ENCODE data around the gene ZNF304. TPM values are rescaled to one million over a fixed set of nuclear protein-coding genes. Genes with fewer than 3 reads are reported as not detected.

Gene ZNF304
- polyA plus RNA-seq, 3 donors, result 0.96 to 2.9 (median 1.0) TPM

DNA sequence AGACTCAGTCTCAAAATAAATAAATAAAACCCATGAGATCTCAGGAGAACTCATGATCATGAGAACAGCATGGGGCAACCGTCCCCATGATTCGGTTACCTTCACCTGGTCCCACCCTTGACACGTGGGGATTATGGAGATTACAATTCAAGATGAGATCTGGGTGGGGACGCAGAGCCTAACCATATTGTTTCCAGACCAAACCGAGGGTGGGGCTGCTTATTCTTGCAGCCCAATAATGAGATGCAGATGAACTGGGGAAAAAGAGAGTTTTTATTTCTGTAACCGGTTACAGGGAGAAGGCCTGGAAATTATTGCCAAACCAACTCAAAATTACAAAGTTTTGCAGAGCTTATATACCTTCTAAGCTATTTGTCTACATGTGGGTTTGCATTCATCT, 25.1 kb downstream of the ZNF304 start:
- H3K79me2 ChIP-seq (ENCODE audit: insufficient read depth, low read length), result no peaks in the 10 kb centered on the region
- no peak overlapping the region for H3K4me2 ChIP-seq (replicated peaks; ENCODE audit: extremely low read depth, low read length, poor library complexity, severe bottlenecking)
- 98% methylated on average over 5 of the region's 6 CpGs for WGBS (ENCODE audit: insufficient coverage)
- intact Hi-C loops (cut with micrococcal nuclease), result no loop called here
- no peaks in the 10 kb centered on the region for H3K27me3 Mint-ChIP-seq (ENCODE audit: low read depth in 3 of 3)
- H3K36me3 ChIP-seq (replicated peaks in 1 of 2; ENCODE audit: control insufficient read depth in 1 of 2, insufficient read depth in 2 of 2, low read length in 2 of 2), result peaks cover 15 to 72% of the 10 kb centered on the region in 2 donors
- no peak overlapping the region for H3K27ac ChIP-seq (ENCODE audit: low read depth in 1 of 2, low read length in 2 of 2)
- no peak overlapping the region for H3K4me3 ChIP-seq (replicated peaks in 1 of 3; ENCODE audit: low read depth in 2 of 3, low read length in 3 of 3)
- no peaks in the 10 kb centered on the region for H3K4me1 Mint-ChIP-seq
- H3K36me3 Mint-ChIP-seq, result peaks cover 56 to 62% of the 10 kb centered on the region in 2 donors
- H3K4me3 Mint-ChIP-seq, result no peak overlapping the region
- no peak for TF ChIP-seq CTCF (IDR thresholded peaks at IDR 0.05)
- H2AFZ ChIP-seq (ENCODE audit: insufficient read depth, low read depth, low read length, poor library complexity, severe bottlenecking), result no peak overlapping the region
- no peak for DNase-seq
- H3K27me3 ChIP-seq (ENCODE audit: control insufficient read depth in 2 of 2, insufficient read depth in 2 of 2, low read length in 2 of 2), result no peaks in the 10 kb centered on the region
- H3K9me3 Mint-ChIP-seq, result peaks cover 73 to 96% (median 80%) of the 10 kb centered on the region in 7 donors
- H3K9ac ChIP-seq (ENCODE audit: insufficient read depth, low read length, poor library complexity, severe bottlenecking), result no peak overlapping the region
- no peak overlapping the region for H3K27ac Mint-ChIP-seq
- H3K4me1 ChIP-seq (ENCODE audit: control insufficient read depth in 1 of 2, insufficient read depth in 2 of 2, low read length in 2 of 2), result no peaks in the 10 kb centered on the region
- H4K20me1 ChIP-seq (ENCODE audit: insufficient read depth, low read length), result no peaks in the 10 kb centered on the region
- peaks cover 71 to 95% of the 10 kb centered on the region in 2 donors for H3K9me3 ChIP-seq (replicated peaks in 1 of 2; ENCODE audit: control insufficient read depth in 1 of 2, insufficient read depth in 1 of 2, low read length in 2 of 2)

- Mint-ChIP-seq H3K27me3 (ENCODE audit: low read depth in 3 of 3) (no peaks in the 10 kb centered on the region), H3K36me3 (peaks cover 42 to 47% of the 10 kb centered on the region in 2 donors), H3K4me1 (no peaks in the 10 kb centered on the region), H3K9me3 (peaks cover 64 to 96% (median 88%) of the 10 kb centered on the region in 7 donors), H3K4me3 (no peak overlapping the region), H3K27ac (no peak overlapping the region)
- intact Hi-C loops (cut with micrococcal nuclease), result no loop called here
- H3K36me3 ChIP-seq (replicated peaks in 1 of 2; ENCODE audit: control insufficient read depth in 1 of 2, insufficient read depth in 2 of 2, low read length in 2 of 2), result peaks cover 13 to 57% of the 10 kb centered on the region in 2 donors
- no peak for DNase-seq
- H3K4me2 ChIP-seq (replicated peaks; ENCODE audit: extremely low read depth, low read length, poor library complexity, severe bottlenecking), result no peak overlapping the region
- peak overlapping the region in 1 of 3 experiments; percentile 23 for H3K4me3 ChIP-seq (replicated peaks in 1 of 3; ENCODE audit: low read depth in 2 of 3, low read length in 3 of 3)
- H4K20me1 ChIP-seq (ENCODE audit: insufficient read depth, low read length), result no peaks in the 10 kb centered on the region
- no peak overlapping the region for H3K9ac ChIP-seq (ENCODE audit: insufficient read depth, low read length, poor library complexity, severe bottlenecking)
- no peaks in the 10 kb centered on the region for H3K79me2 ChIP-seq (ENCODE audit: insufficient read depth, low read length)
- no peak for TF ChIP-seq CTCF (IDR thresholded peaks at IDR 0.05)
- no CpG with 5 or more reads among the region's 3 CpGs for WGBS (ENCODE audit: insufficient coverage)
- no peaks in the 10 kb centered on the region for H3K4me1 ChIP-seq (ENCODE audit: control insufficient read depth in 1 of 2, insufficient read depth in 2 of 2, low read length in 2 of 2)
- no peak overlapping the region for H2AFZ ChIP-seq (ENCODE audit: insufficient read depth, low read depth, low read length, poor library complexity, severe bottlenecking)
- H3K27me3 ChIP-seq (ENCODE audit: control insufficient read depth in 2 of 2, insufficient read depth in 2 of 2, low read length in 2 of 2), result no peaks in the 10 kb centered on the region
- no peak overlapping the region for H3K27ac ChIP-seq (ENCODE audit: low read depth in 1 of 2, low read length in 2 of 2)
- peaks cover 77 to 84% of the 10 kb centered on the region in 2 donors for H3K9me3 ChIP-seq (replicated peaks in 1 of 2; ENCODE audit: control insufficient read depth in 1 of 2, insufficient read depth in 1 of 2, low read length in 2 of 2)
These were observed 26.6 kb downstream of the ZNF304 start for GRCh38 chr19:57377498-57378146.
